Esophagus muscularis mucosa (tissue), 4 donors: ENCODE measurements around the gene FXYD4. TPM values are rescaled to one million over a fixed set of nuclear protein-coding genes. Genes with fewer than 3 reads are reported as not detected.

Source experiments
- DNase-seq: peaks from one replicate; pipeline ENCODE4 v3.0.0-alpha.2; 2017; ENCODE audit errors: extremely low spot score
- H3K27ac ChIP-seq, 4 donors: fragments of 200-600 bp; sonication (generic); replicated peaks in 1 of 4; 1 replicate in 3 of 4; 2 replicates in 1 of 4; pipeline ENCODE4 v1.5.1; 2016 to 2019; ENCODE audit warnings: mild to moderate bottlenecking in 1 of 4
- H3K27me3 ChIP-seq, 4 donors: fragments of 200-600 bp; sonication (generic); one replicate each; pipeline versions ENCODE4 v1.5.1 to v1.6.0; 2016 to 2019
- H3K36me3 ChIP-seq, 4 donors: fragments of 200-600 bp; sonication (generic); one replicate each; pipeline ENCODE4 v1.5.1; 2016 to 2019
- H3K4me1 ChIP-seq, 4 donors: fragments of 200-600 bp; sonication (generic); one replicate each; pipeline ENCODE4 v1.5.1; 2016 to 2019
- H3K4me3 ChIP-seq, 4 donors: fragments of 200-600 bp; sonication (generic); 1 replicate in 2 of 4; 2 replicates in 2 of 4; pipeline ENCODE4 v1.5.1; 2016 to 2019; ENCODE audit warnings: mild to moderate bottlenecking in 4 of 4, moderate library complexity in 1 of 4
- H3K9me3 ChIP-seq, 4 donors: fragments of 200-600 bp; sonication (generic); 1 replicate in 3 of 4; 2 replicates in 1 of 4; pipeline ENCODE4 v1.5.1; 2016 to 2019
- CTCF ChIP-seq, 3 experiments: fragments of 200-600 bp in 2 of 3; fragments of 450-650 bp in 1 of 3; sonication (generic) in 2 of 3; IDR thresholded peaks; one replicate each; pipeline ENCODE4 v1.5.1; 2017 to 2019; ENCODE audit warnings: antibody characterized with exemption in 3 of 3, mild to moderate bottlenecking in 2 of 3, moderate library complexity in 1 of 3
- EP300 ChIP-seq: sonication (generic); formaldehyde crosslinking; IDR thresholded peaks from one replicate; pipeline ENCODE4 v1.6.1; 2017; ENCODE audit warnings: antibody characterized with exemption
- POLR2A ChIP-seq: fragments of 450-650 bp; IDR thresholded peaks from one replicate; pipeline ENCODE4 v1.6.1; 2017; ENCODE audit warnings: antibody characterized with exemption, moderate library complexity, mild to moderate bottlenecking, low read depth
- POLR2AphosphoS5 ChIP-seq, 2 donors: sonication (generic); formaldehyde crosslinking; IDR thresholded peaks; one replicate each; pipeline ENCODE4 v1.6.1; 2017; ENCODE audit warnings: antibody characterized with exemption in 2 of 2
- WGBS: methylation state at CpG from one replicate; pipeline ENCODE4 v1.1.5; 2018; 5-methylcytosine and 5-hydroxymethylcytosine counted together
- intact Hi-C: fragments of 100-400 bp; cut with DNase I; formaldehyde crosslinking; loops from one replicate; pipeline ENCODE4 v1.15.1; 2023
- total RNA-seq, 4 donors: library from RNA; depleted of rRNA; stranded (reverse); fragments of >200 nt; gene quantifications; one replicate each; pipeline versions ENCODE4 v1.1.0 to v1.2.1, GENCODE V29; 2016

FXYD4 gene
- total RNA-seq, 4 donors from 2014 or later: not detected

GRCh38 chr10:43380610-43381222 is 9.3 kb downstream of the FXYD4 start:
- H3K36me3 ChIP-seq: peaks cover 0 to 11% (median 11%) of the 10 kb centered on the region in 4 donors
- intact Hi-C loops: no loop called here
- 92% methylated on average over 5 of the region's 5 CpGs for WGBS
- TF ChIP-seq EP300 (no peak), CTCF (IDR thresholded peaks at IDR 0.05) (no peak), POLR2A (no peak), POLR2AphosphoS5 (IDR thresholded peaks at IDR 0.05) (no peak)
- H3K27ac ChIP-seq: no peak overlapping the region
- no peak overlapping the region for H3K4me3 ChIP-seq
- no peaks in the 10 kb centered on the region for H3K27me3 ChIP-seq
- H3K4me1 ChIP-seq: no peaks in the 10 kb centered on the region
- no peak for DNase-seq
- H3K9me3 ChIP-seq: no peaks in the 10 kb centered on the region

- 72% methylated on average over 14 of the region's 14 CpGs for WGBS
- no peak for TF ChIP-seq POLR2A
- no peak overlapping the region for H3K27ac ChIP-seq
- H3K9me3 ChIP-seq: no peaks in the 10 kb centered on the region
- no peak for DNase-seq
- no peak overlapping the region for H3K4me3 ChIP-seq
- no peaks in the 10 kb centered on the region for H3K27me3 ChIP-seq
- intact Hi-C loops: no loop called here
- H3K36me3 ChIP-seq: peaks cover 25 to 38% (median 37%) of the 10 kb centered on the region in 4 donors
- H3K4me1 ChIP-seq: no peaks in the 10 kb centered on the region
Observed at GRCh38 chr10:43383204-43383971, 12.0 kb downstream of the FXYD4 start.

- intact Hi-C loops: no loop called here
- 85% methylated on average over 10 of the region's 10 CpGs for WGBS
- TF ChIP-seq CTCF (IDR thresholded peaks at IDR 0.05): no peak
- TF ChIP-seq EP300: no peak
- no peak for TF ChIP-seq POLR2A
- no peak for TF ChIP-seq POLR2AphosphoS5 (IDR thresholded peaks at IDR 0.05)
- no peak for DNase-seq
- Histone ChIP-seq H3K9me3 (no peaks in the 10 kb centered on the region), H3K27ac (no peak overlapping the region), H3K27me3 (no peaks in the 10 kb centered on the region), H3K4me1 (peaks cover 0 to 8% (median 2%) of the 10 kb centered on the region in 4 donors), H3K4me3 (no peak overlapping the region), H3K36me3 (peaks cover 33 to 48% (median 47%) of the 10 kb centered on the region in 4 donors)
Observed at GRCh38 chr10:43384252-43385221, 13.1 kb downstream of the FXYD4 start.

GRCh38 chr10:43385412-43386004 is 14.1 kb downstream of the FXYD4 start:
- no peak for DNase-seq
- H3K36me3 ChIP-seq: peaks cover 34 to 58% (median 57%) of the 10 kb centered on the region in 4 donors
- H3K4me1 ChIP-seq: peaks cover 6 to 18% (median 10%) of the 10 kb centered on the region in 4 donors

More at GRCh38 chr10:43385412-43386004, 14.1 kb downstream of the FXYD4 start:
- Histone ChIP-seq H3K27me3 (no peaks in the 10 kb centered on the region), H3K27ac (no peak overlapping the region), H3K4me3 (no peak overlapping the region), H3K9me3 (no peaks in the 10 kb centered on the region)
- no peak for TF ChIP-seq POLR2A
- TF ChIP-seq CTCF (IDR thresholded peaks at IDR 0.05): no peak
- no peak for TF ChIP-seq EP300
- no peak for TF ChIP-seq POLR2AphosphoS5 (IDR thresholded peaks at IDR 0.05)
- 72% methylated on average over 5 of the region's 5 CpGs for WGBS
- intact Hi-C loops: no loop called here
